H54 (cell line): ENCODE measurements around the gene OR51B5.
A peak's percentile ranks its signal among the peaks of the same experiment; 100 is the strongest.
"Not testable (repeated sequence)": the region's sequence is repeated elsewhere in the genome, so short reads cannot be mapped to it uniquely, and the experiment has no call there.

Source experiments
- DNase-seq: peaks from one replicate; pipeline ENCODE4 v3.0.0; 2011; ENCODE audit warnings: low spot score, mixed read lengths; ENCODE audit not compliant: insufficient read length
- FAIRE-seq: peaks from 3 replicates; lab custom pipeline; 2011; peaks lifted over from hg19 to GRCh38; lab: Jason Lieb, UNC
- POLR2A ChIP-seq: IDR thresholded peaks from 2 replicates; pipeline ENCODE4 v1.6.1; 2011; ENCODE audit warnings: low read depth, mild to moderate bottlenecking, low read length

OR51B5 gene

GRCh38 chr11:5303626-5304025, 39.7 kb downstream of the OR51B5 start:
- FAIRE-seq (no peak), DNase-seq (no peak)
- TF ChIP-seq POLR2A: no peak

- FAIRE-seq (no peak), DNase-seq (no peak)
- no peak for TF ChIP-seq POLR2A
Measured at GRCh38 chr11:5301846-5302245, 41.5 kb downstream of the OR51B5 start, which contains the start of gene OR51B4. Gene OR51B4, minus strand, starts transcription at chr11:5301946. Its CDS starts 0 bp downstream, at chr11:5301946.

- TF ChIP-seq POLR2A: no peak
- peak; percentile 82 for FAIRE-seq
- DNase-seq: no peak
Measured at GRCh38 chr11:5300251-5300650, 43.1 kb downstream of the OR51B5 start.

GRCh38 chr11:5298451-5298850, 44.9 kb downstream of the OR51B5 start:
- TF ChIP-seq POLR2A: no peak
- DNase-seq: no peak
- FAIRE-seq: peak; percentile 57

- TF ChIP-seq POLR2A: no peak
- DNase-seq (no peak), FAIRE-seq (peak; percentile 6)
Measured at GRCh38 chr11:5297721-5298323, 45.5 kb downstream of the OR51B5 start.

- FAIRE-seq, DNase-seq: not testable (repeated sequence)
Measured at GRCh38 chr11:5294342-5294995, 48.9 kb downstream of the OR51B5 start.

GRCh38 chr11:5293028-5293427, 50.3 kb downstream of the OR51B5 start:
- no peak for TF ChIP-seq POLR2A
- FAIRE-seq: no peak

More at GRCh38 chr11:5293028-5293427, 50.3 kb downstream of the OR51B5 start:
- no peak for DNase-seq
